Measurements from ENCODE around the gene RILPL2. TPM values are rescaled to one million over a fixed set of nuclear protein-coding genes. Genes with fewer than 3 reads are reported as not detected.
A peak's percentile ranks its signal among the peaks of the same experiment; 100 is the strongest.
"Not testable (repeated sequence)": the region's sequence is repeated elsewhere in the genome, so short reads cannot be mapped to it uniquely, and the experiment has no call there.

RILPL2 gene
- total RNA-seq, 1 experiment from 2014 or later, result 3.7 TPM

DNA sequence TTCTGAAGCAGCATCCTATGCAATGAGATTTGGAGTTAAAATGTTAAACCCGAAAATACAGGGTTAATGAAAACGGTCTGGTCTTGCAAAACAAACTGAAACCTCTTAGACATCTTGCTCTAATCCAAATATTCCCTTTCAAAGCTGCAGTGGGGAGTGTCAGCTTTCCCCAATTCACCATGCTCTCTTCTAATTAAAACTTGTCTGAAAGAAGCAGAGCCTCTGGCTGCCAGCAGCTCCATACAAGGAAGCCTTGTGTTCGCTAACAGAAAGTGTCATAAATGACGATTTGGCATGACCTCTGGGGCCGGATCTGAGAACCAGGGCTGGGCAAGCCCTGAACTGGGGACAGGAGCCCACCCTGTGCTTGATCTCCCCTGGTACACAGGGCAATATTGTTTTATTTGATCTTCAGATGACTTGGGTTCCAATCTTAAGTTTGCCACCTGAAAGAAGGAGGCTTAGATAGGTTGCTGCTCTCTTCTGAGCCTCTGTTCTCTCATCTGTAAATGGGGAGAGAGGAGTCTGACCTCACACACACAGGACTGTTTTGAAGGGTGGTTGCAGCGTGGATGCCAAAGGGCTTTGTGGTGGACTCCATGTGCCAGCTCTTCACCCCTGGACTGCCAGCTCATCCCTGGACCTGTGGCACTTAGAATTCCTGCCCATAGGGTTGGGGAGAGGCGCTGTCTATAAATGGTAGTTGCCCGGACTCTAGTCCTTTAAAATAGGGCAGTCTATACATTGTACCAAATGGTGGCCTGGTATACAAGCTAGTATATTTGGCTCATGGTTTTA, 44.7 kb downstream of the RILPL2 start:
- in situ Hi-C loops (cut with HindIII; ENCODE audit: low pct_unique_long_range_greater_than_20kb, low sequenced_read_pairs), result no loop called here
- no peak for DNase-seq (ENCODE audit: low read depth)

DNA sequence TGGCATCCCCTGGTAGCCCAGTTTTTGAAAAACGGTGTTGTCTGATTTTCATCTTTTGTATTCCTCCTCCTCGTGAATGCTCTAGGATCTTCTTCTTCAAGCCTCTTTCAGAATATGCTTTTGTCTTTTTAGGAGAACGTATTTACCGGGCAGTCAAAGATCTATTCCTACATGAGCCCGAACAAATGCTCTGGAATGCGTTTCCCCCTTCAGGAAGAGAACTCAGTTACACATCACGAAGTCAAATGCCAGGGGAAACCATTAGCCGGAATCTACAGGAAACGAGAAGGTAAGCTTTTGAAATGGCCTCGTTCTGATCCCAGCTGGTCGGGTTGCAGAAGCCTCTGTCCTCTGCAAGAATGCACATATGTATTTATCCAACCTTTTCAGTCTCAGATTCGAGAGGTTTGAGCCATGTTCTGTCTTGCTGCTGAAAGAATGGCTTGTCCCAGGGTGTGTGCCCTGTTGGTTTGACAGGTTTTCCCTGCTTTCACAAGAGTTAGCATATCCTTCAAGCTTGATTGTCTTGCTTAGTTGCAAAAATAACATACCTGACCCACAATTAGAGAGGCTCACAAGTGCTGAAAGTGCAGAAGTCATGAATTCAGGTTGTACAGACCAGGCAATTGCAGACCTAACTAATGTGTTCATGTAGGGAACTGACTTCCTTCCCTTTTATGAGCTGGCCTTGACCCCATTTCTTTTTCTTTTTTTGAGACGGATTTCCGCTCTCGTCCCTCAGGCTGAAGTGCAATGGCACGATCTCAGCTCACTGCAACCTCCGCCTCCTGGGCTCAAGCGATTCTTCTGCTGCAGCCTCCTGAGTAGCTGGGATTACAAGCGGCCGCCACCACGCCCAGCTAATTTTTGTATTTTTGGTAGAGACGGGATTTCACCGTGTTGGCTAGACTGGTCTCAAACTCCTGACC, 45.7 kb downstream of the RILPL2 start:
- no peak for DNase-seq (ENCODE audit: low read depth)
- in situ Hi-C loops (cut with HindIII; ENCODE audit: low pct_unique_long_range_greater_than_20kb, low sequenced_read_pairs), result no loop called here

DNA sequence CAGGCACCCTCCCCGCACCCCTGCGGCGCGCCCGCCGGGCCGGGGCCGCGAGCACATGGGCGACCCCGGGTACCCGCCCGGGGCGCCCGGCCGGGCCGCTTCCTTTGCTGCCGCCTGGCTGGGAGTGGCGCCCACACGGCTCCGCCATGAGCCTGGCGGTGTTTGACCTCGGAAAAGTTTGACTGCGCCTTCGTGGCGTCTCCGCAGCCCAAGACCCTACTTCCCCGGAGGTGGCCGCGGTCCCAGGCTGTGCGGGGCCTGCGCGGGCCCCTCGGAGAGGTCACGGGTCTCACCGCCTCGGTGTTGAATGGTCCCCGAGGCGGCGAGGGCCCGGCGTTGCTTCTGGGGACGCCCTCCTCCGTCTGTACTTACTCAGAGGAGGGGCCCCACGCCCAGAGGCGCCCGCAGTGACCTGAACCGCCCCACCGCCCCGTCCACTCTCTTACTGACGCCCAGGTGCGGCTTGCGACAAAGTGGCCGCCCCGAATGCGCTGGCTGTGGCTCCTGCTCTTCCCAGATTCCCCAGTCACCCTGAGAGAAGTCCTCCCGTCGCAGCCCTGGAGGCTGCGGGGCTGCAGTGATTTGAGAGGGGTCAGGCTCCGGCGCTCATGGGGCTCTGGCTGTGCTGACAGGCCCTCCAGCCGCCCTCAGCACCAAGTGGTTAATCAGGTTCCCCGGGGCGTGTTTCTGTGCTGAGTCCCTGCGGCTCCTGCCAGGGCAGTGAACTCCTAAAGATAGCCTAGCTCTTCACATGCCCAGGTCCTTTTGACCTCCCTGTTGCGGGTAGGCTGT, 46.7 kb downstream of the RILPL2 start:
- peak; percentile 46 for DNase-seq (ENCODE audit: low read depth)

DNA sequence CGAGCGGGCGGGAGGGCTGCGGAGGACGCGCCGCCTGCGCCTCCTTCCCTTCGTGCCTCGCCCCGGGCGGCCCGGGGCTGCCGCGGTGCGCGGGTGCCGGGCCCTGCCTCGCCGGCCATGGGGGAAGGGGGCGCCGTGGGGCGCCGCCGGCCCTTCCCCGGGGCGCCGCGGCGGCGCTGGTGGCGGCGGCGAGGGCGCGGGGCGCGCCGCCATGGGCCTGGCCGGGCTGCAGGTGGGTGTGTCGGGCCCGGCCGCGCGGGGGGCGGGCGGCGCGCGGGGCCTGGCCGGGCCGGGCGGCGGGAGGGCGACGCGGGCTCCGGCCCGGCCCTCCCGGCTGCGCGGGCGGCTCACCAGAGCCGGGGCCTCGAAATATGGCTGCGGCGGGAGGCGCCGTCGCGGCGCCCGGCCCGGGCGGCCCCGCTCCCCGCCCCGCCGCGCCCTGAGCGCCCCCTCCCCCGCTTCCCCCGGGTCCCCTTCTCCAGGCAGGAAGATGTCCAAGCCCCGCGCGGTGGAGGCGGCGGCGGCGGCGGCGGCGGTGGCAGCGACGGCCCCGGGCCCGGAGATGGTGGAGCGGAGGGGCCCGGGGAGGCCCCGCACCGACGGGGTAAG, 47.4 kb downstream of the RILPL2 start:
- DNase-seq (ENCODE audit: low read depth), result no peak
- in situ Hi-C loops (cut with HindIII; ENCODE audit: low pct_unique_long_range_greater_than_20kb, low sequenced_read_pairs), result no loop called here

More for the DNA sequence above, 46.7 kb downstream of the RILPL2 start:
- in situ Hi-C loops (cut with HindIII; ENCODE audit: low pct_unique_long_range_greater_than_20kb, low sequenced_read_pairs), result no loop called here

DNA sequence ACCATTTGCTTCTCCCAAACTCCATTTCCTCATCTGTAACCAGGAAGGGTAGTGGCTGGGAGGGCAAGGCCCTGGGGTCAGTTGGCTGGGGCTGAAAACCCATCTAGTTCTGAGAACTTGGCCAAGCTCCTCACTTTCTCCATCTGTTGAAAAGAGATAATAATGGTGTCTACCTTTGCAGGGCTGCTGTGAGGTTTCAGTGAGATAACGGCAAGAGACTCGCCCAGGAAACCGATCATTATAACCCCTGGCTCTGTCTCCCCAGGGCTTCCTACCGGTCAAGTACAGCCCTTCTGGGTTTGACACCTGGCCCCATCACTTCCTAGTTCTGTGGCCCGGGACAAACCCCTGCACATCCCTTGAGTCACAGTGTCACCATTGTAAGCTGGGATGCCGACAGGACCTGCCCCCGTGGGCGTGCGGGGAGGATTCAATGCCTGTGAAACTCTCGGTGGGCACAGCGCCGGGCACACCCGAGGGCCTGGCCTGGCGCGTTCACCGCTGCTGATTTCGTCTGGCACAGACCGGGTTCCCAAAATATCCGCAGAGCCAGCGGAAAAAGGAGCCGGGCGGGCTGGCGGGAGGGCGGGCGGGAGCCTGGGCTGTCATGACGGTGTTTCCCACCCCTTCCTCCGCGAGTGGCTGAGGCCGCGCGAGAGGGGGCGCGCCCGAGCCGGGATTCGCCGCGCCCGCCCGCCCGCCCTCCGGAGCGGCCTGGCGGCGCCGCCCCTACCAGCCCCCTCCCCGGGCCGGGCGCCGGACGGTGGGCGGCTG, 48.1 kb downstream of the RILPL2 start:
- peak; percentile 65 for DNase-seq (ENCODE audit: low read depth)
- in situ Hi-C loops (cut with HindIII; ENCODE audit: low pct_unique_long_range_greater_than_20kb, low sequenced_read_pairs), result no loop called here

DNA sequence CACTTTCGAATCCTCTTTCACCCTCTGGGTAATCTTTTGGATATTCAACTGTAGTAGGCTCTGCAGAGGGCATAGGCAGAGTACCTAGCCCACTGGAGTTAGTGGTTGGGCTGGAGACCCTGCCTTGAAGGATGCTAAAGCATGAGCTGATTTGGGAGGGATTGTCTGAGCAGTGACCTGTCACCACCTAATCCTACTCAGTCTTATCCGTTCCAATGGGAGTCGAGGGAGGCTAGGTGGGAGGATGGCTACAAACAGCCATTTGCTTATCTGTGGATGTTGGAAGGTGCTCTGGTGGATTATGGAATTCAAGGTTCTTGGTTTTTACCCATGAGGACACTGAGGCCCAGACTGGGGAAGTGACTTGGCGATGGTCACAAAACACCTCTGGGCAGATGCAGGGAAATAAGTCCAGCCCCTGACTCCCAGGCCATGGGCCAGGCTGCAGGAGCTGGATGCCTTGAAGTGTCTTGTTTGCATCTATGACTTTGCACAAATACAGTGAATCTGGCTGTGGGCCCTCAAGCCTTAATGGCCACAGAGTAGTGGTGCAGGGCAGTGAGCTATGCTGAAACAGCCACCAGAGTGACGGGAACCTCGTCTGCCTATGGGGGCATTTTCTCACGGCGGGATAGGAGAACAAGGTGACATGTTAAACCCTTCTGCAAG, 48.8 kb downstream of the RILPL2 start:
- in situ Hi-C loops (cut with HindIII; ENCODE audit: low pct_unique_long_range_greater_than_20kb, low sequenced_read_pairs), result no loop called here
- DNase-seq (ENCODE audit: low read depth), result no peak

DNA sequence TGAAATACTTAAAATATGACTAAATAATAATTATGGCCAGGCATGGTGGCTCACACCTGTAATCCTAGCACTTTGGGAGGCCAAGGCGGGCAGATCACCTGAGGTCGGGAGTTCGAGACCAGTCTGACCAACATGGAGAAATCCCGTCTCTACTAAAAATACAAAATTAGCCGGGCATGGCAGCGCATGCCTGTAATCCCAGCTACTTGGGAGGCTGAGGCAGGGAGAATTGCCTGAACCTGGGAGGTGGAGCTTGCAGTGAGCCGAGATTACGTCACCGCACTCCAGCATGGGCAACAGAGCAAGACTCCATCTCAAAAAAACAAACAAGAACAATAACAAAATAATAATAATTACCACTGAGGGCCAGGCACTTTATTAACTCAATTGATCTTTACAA, 50.9 kb downstream of the RILPL2 start:
- in situ Hi-C loops (cut with HindIII; ENCODE audit: low pct_unique_long_range_greater_than_20kb, low sequenced_read_pairs), result not testable (repeated sequence)

DNA sequence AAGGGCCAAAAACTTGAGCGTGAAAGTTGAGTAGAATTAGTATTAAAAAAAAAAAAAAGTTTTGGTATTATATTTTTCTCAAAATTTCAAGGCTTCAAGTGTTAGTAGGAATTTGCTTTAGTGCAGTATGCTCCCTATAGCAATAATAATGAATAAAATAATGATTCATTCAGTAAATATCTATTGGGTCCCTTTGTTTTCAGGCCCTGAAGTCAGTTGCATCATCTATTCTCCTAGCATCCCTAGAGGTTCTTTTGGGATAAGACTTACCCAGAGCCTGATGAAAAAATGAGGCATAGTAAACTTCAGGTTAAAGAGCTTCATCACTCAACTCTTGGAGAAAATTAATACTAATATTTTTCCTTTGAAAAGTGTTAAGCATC, 51.5 kb downstream of the RILPL2 start:
- in situ Hi-C loops (cut with HindIII; ENCODE audit: low pct_unique_long_range_greater_than_20kb, low sequenced_read_pairs), result no loop called here
- DNase-seq (ENCODE audit: low read depth), result no peak

More for the DNA sequence above, 50.9 kb downstream of the RILPL2 start:
- DNase-seq (ENCODE audit: low read depth), result not testable (repeated sequence)

DNA sequence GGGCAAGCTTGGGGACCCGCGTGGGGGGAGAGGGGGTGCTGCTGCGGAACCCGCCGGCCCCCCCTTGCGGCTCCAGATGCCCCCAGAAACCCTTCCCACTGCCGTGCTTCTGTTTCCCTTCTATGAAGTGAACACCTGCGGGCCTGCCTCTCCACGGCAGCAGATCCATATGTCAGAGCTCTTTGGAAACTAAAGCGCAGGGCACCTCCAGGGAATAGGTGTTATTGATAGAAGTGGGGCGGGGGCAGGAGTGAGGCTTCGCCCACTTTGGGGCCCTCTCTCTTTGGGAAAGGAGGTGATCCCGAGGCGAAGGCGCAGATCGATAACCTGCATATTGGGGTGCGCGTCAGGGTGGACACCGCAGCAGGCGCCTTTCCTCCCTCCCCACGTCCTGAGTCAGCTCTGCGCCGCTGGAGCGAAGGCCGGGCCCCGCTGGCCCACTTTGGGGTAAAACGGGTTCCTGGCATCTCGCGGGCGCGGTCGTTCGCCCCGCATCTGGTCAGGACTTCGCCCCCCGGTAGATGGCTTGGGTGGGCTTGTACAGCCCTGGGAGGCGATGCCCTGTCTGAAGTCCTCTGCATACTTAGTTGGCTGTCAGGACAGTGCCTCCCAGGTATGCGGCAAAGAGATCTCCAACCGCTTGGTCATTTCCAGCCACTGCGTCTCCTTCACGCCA, 52.0 kb downstream of the RILPL2 start:
- in situ Hi-C loops (cut with HindIII; ENCODE audit: low pct_unique_long_range_greater_than_20kb, low sequenced_read_pairs), result no loop called here
- DNase-seq (ENCODE audit: low read depth), result peak; percentile 52

DNA sequence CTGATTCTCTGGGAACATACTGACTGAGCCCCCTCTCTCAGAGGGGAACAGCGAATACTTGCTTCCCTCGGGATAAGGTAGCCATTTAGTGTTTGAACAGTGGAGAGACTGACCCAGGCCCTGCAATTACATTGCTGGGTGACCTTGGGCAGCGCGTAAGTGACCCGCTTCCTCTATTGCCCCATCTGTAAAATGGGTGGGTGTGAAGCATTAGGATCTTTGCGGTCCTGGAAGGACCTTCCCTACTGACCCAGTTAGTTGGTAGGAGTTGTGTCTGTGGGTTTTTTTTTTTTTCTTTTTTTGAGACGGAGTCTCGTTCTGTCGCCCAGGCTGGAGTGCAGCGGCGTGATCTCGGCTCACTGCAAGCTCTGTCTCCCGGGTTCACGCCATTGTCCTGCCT, 53.8 kb downstream of the RILPL2 start:
- in situ Hi-C loops (cut with HindIII; ENCODE audit: low pct_unique_long_range_greater_than_20kb, low sequenced_read_pairs), result no loop called here
- DNase-seq (ENCODE audit: low read depth), result no peak

DNA sequence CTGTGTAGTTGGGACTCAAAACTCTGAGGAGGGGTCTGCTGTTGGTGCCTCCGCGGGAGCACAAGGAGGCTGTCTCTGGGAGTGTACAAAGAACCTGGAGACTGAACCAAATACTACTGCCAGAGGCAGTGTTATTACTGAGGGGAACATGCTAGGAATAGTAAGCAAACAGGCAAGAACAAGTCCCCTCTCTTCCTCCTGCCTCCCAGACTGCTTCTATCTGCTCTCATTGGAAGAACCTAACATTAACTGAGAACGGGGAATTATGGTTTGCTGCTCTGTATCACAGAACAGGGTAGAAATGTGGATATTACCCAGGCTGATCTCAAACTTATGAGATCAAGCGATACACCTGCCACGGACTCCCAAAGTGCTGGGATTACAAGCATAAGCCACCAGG, 57.1 kb downstream of the RILPL2 start:
- in situ Hi-C loops (cut with HindIII; ENCODE audit: low pct_unique_long_range_greater_than_20kb, low sequenced_read_pairs), result no loop called here
- no peak for DNase-seq (ENCODE audit: low read depth)

DNA sequence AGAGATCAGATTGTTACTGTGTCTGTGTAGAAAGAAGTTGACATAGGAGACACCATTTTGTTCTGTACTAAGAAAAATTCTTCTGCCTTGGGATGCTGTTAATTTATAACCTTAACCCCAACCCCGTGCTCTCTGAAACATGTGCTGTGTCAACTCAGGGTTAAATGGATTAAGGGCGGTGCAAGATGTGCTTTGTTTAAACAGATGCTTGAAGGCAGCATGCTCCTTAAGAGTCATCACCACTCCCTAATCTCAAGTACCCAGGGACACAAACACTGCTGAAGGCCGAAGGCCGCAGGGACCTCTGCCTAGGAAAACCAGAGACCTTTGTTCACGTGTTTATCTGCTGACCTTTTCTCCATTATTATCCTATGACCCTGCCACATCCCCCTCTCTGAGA, 64.1 kb downstream of the RILPL2 start:
- in situ Hi-C loops (cut with HindIII; ENCODE audit: low pct_unique_long_range_greater_than_20kb, low sequenced_read_pairs); DNase-seq (ENCODE audit: low read depth): not testable (repeated sequence)

DNA sequence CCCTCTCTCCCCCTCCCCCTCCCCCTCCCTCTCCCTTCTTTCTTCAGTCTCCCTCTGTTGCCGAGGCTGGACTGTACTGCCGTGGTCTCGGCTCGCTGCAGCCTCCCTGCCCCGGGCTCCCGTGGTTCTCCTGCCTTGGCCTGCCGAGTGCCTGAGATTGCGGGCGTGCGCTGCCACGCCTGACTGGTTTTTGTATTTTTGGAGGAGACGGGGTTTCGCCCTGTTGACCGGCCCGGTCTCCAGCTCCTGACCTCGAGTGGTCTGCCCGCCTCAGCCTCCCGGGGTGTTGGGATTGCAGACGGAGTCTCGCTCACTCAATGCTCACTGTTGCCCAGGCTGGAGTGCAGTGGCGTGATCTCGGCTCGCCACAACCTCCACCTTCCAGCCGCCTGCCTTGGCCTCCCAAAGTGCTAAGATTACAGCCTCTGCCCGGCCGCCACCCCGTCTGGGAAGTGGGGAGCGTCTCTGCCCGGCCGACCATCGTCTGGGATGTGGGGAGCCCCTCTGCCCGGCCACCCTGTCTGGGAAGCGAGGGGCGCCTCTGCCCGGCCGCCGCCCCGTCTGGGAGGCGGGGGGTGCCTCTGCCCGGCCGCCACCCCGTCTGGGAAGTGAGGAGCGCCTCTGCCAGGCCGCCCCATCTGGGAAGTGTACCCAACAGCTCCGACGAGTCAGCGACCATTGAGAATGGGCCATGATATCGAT, 64.7 kb downstream of the RILPL2 start:
- in situ Hi-C loops (cut with HindIII; ENCODE audit: low pct_unique_long_range_greater_than_20kb, low sequenced_read_pairs), result not testable (repeated sequence)

DNA sequence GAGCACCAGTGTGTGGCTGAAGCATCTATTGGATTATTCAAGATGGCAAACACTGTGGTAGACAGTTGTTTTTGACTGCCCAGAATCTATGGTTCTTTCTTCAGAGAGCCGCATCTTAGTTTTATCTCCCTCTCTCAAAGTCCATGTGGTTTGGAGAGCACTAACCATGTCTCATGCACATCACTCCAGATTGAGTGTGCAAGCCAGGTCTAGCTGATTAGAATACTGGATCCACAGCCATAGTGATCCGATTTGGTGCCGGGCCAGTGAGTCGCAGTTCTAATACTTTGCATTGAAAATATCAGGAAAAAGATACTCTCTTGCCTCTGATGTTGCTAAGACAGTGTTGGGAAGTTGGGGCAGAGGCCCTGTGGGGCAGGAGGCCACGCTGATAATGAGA, 67.3 kb downstream of the RILPL2 start:
- in situ Hi-C loops (cut with HindIII; ENCODE audit: low pct_unique_long_range_greater_than_20kb, low sequenced_read_pairs), result no loop called here
- DNase-seq (ENCODE audit: low read depth), result no peak

More for the DNA sequence above, 64.7 kb downstream of the RILPL2 start:
- peak; percentile 48 for DNase-seq (ENCODE audit: low read depth)

DNA sequence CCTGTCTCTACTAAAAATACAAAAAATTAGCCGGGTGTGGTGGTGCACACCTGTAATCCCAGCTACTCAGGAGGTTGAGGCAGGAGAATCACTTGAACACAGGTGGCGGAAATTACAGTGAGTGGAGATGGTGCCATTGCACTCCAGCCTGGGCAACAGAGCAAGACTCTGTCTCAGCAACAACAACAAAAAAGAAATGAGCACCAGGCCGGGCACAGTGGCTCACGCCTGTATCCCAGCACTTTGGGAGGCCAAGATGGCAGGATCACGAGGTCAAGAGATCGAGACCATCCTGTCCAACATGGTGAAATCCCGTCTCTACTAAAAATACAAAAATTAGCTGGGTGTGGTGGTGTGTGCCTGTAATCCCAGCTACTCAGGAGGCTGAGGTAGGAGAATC, 68.1 kb downstream of the RILPL2 start:
- in situ Hi-C loops (cut with HindIII; ENCODE audit: low pct_unique_long_range_greater_than_20kb, low sequenced_read_pairs); DNase-seq (ENCODE audit: low read depth): not testable (repeated sequence)

DNA sequence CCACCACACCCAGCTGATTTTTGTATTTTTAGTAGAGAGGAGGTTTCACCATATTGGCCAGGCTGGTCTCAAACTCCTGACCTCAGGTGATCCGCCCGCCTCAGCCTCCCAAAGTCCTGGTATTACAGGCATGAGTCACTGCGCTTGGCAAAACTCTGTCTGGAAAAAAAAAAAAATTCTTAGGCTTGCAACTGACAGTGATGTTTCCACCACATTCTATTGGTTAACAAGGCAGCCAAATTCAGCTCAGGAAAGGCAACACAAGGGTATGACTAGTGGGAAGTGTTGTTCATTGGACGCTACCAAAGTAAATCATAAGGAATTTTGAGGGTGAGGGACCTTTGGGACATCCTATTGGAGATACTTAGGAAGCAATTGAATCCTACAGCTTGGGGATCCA, 69.0 kb downstream of the RILPL2 start:
- peak; percentile 39 for DNase-seq (ENCODE audit: low read depth)
- in situ Hi-C loops (cut with HindIII; ENCODE audit: low pct_unique_long_range_greater_than_20kb, low sequenced_read_pairs), result no loop called here

All from Caki2 (cell line).